CD4-positive, alpha-beta T cell treated with Interleukin-4 for 4 hours (primary cell): ENCODE results near the gene GRIK4.
A peak's percentile ranks its signal among the peaks of the same experiment; 100 is the strongest.
"Not testable (repeated sequence)": the region's sequence is repeated elsewhere in the genome, so short reads cannot be mapped to it uniquely, and the experiment has no call there.

Experiments used
- DNase-seq: peaks from one replicate; pipeline ENCODE4 v3.0.0-alpha.2; 2020

GRIK4 gene

GRCh38 chr11:120973501-120973900, 462.0 kb downstream of the GRIK4 start:
- DNase-seq, result no peak

- DNase-seq, result no peak
These were observed 462.9 kb downstream of the GRIK4 start for GRCh38 chr11:120974466-120974865.

GRCh38 chr11:120974965-120975364, 463.4 kb downstream of the GRIK4 start:
- no peak for DNase-seq

- no peak for DNase-seq
These were observed 466.0 kb downstream of the GRIK4 start for GRCh38 chr11:120977266-120978137.

GRCh38 chr11:120978701-120979100, 467.2 kb downstream of the GRIK4 start:
- DNase-seq, result no peak

GRCh38 chr11:120985718-120986569, 474.4 kb downstream of the GRIK4 start:
- DNase-seq, result no peak

- DNase-seq, result no peak
These were observed 477.1 kb downstream of the GRIK4 start for GRCh38 chr11:120988603-120989002.

- DNase-seq, result no peak
These were observed 480.5 kb downstream of the GRIK4 start for GRCh38 chr11:120991830-120992686.

- DNase-seq, result no peak
These were observed 482.7 kb downstream of the GRIK4 start for GRCh38 chr11:120994091-120994859.

- no peak for DNase-seq
These were observed 483.6 kb downstream of the GRIK4 start for GRCh38 chr11:120995184-120995583.

GRCh38 chr11:120996973-120997372, 485.4 kb downstream of the GRIK4 start:
- no peak for DNase-seq

GRCh38 chr11:120998581-120998980, 487.0 kb downstream of the GRIK4 start:
- DNase-seq, result no peak

GRCh38 chr11:121004206-121004840, 492.8 kb downstream of the GRIK4 start:
- no peak for DNase-seq

GRCh38 chr11:121006922-121007321, 495.4 kb downstream of the GRIK4 start:
- no peak for DNase-seq

GRCh38 chr11:121008551-121008950, 497.0 kb downstream of the GRIK4 start:
- no peak for DNase-seq

GRCh38 chr11:121012091-121012490, 500.5 kb downstream of the GRIK4 start:
- DNase-seq, result no peak

GRCh38 chr11:121018746-121019145, 507.2 kb downstream of the GRIK4 start:
- no peak for DNase-seq

- DNase-seq, result not testable (repeated sequence)
These were observed 510.2 kb downstream of the GRIK4 start for GRCh38 chr11:121021718-121022117.

- peak; percentile 80 for DNase-seq
These were observed 512.6 kb downstream of the GRIK4 start, which contains the start of gene TBCEL for GRCh38 chr11:121023848-121024751. Gene TBCEL, plus strand, starts transcription at chr11:121024102. Its CDS starts 21,589 bp downstream, at chr11:121045691.

GRCh38 chr11:121024989-121025388, 513.4 kb downstream of the GRIK4 start:
- no peak for DNase-seq
